Heart left ventricle (tissue), 16 donors: ENCODE results near the gene SUCO. TPM values are rescaled to one million over a fixed set of nuclear protein-coding genes. Genes with fewer than 3 reads are reported as not detected.
A peak's percentile ranks its signal among the peaks of the same experiment; 100 is the strongest.

Experiments
- ATAC-seq, 4 donors: fragments of 200-7000 bp; cut with Tn5 transposase; one replicate each; pipeline ENCODE4 v1.9.1; 2020 to 2022; ENCODE audit warnings: moderate library complexity in 4 of 4, mild to moderate bottlenecking in 3 of 4, moderate number of reproducible peaks in 1 of 4
- DNase-seq, 5 donors: peaks; one replicate each; pipeline ENCODE4 v3.0.0-alpha.2; 2020
- H3K27ac ChIP-seq, 12 donors: fragments of 200-600 bp; sonication (generic) in 4 of 12; one replicate each; pipeline versions ENCODE4 v1.5.0 to v1.8.0; 2016 to 2022; ENCODE audit warnings: mild to moderate bottlenecking in 2 of 12
- H3K27me3 ChIP-seq, 9 donors: fragments of 200-600 bp; sonication (generic) in 2 of 9; one replicate each; pipeline versions ENCODE4 v1.5.1 to v1.8.0; 2016 to 2022; ENCODE audit warnings: mild to moderate bottlenecking in 3 of 9
- H3K36me3 ChIP-seq, 9 donors: fragments of 200-600 bp; sonication (generic) in 2 of 9; one replicate each; pipeline versions ENCODE4 v1.5.0 to v1.8.0; 2018 to 2022; ENCODE audit warnings: mild to moderate bottlenecking in 2 of 9
- H3K4me1 ChIP-seq, 12 donors: fragments of 200-600 bp; sonication (generic) in 4 of 12; one replicate each; pipeline versions ENCODE4 v1.5.0 to v1.8.0; 2016 to 2022; ENCODE audit warnings: mild to moderate bottlenecking in 3 of 12
- H3K4me3 ChIP-seq, 12 donors: fragments of 200-600 bp; sonication (generic) in 4 of 12; one replicate each; pipeline versions ENCODE4 v1.5.0 to v1.8.0; 2017 to 2022; ENCODE audit warnings: mild to moderate bottlenecking in 9 of 12, moderate library complexity in 4 of 12
- H3K9me3 ChIP-seq, 12 donors: fragments of 200-600 bp; sonication (generic) in 4 of 12; one replicate each; pipeline versions ENCODE4 v1.5.0 to v1.8.0; 2016 to 2022; ENCODE audit warnings: mild to moderate bottlenecking in 1 of 12
- CTCF ChIP-seq, 12 donors: fragments of 200-600 bp; sonication (generic) in 4 of 12; IDR thresholded peaks; one replicate each; pipeline versions ENCODE4 v1.5.0 to v1.8.0; 2018 to 2022; ENCODE audit warnings: antibody characterized with exemption in 12 of 12, mild to moderate bottlenecking in 5 of 12
- POLR2A ChIP-seq, 2 donors: fragments of 450-650 bp; IDR thresholded peaks; one replicate each; pipeline ENCODE4 v1.6.1; 2017; ENCODE audit warnings: antibody characterized with exemption in 2 of 2, mild to moderate bottlenecking in 2 of 2, moderate library complexity in 2 of 2
- WGBS, 4 donors: extraction: QIAGEN DNeasy Blood & Tissue Kit in 2 of 4; methylation state at CpG; one replicate each; pipeline versions ENCODE4 v1.1.5 to v1.1.7; 2013 to 2018; 5-methylcytosine and 5-hydroxymethylcytosine counted together
- intact Hi-C, 10 donors: fragments of 100-400 bp; cut with DNase I; formaldehyde crosslinking; loops; one replicate each; pipeline versions ENCODE4 v1.11.1 to v1.14.2; 2022
- polyA plus RNA-seq, 2 donors: library from polyadenylated mRNA; stranded (reverse); fragments of 200-250 nt; gene quantifications; one replicate each; pipeline ENCODE4 v1.2.3, GENCODE V29; 2013
- total RNA-seq, 9 donors: library from RNA; depleted of rRNA in 2 of 9; stranded (reverse); fragments of >200 nt in 2 of 9; fragmentation: NEBNext Ultra II Directional in 3 of 9; extraction: Animal tissue kit (Norgen Biotek cat#: 25700) in 3 of 9; gene quantifications; one replicate each; pipeline versions ENCODE4 v1.1.0 to v1.2.4, GENCODE V29; 2016 to 2023
- donor health status: ischemic (EF 13 %, LVEDD 7.1; RV severe dilation, severe dysfunction).
- donor health status: healthy with polysubstance abuse.
- donor health status: DM: no; HTN: yes; CAD: no.
- donor health status: DM: no; HTN: no; CAD: no.
- donor health status: ischemic (EF 25% LVEDD 6.9; RV normal size, moderate dysfunction).
- donor health status: ischemic (EF 25% LVEDD 5.7; RV mildly dilated, moderate dysfunction).
- donor health status: healthy.
- donor health status: DM: yes; HTN: yes; CAD: no.
- donor health status: ischemic (EF 35%, LVEDD 5.7; RV mildly dilated, moderate dysfunction).
- donor health status: nonischemic (EF 11% LVEDD 7.7; RV severe dilation, severe dysfunction).
- donor health status: DM: yes; HTN: yes; CAD: no.
- donor health status: PGD.
- donor health status: ischemic (EF 29% LVEDD 5.4; RV normal size, mild dysfunction).
- donor health status: nonischemic (EF 23%, LVEDD 6.1; RV moderate dilation, normal function).

Gene SUCO
- total and polyA plus RNA-seq, 11 donors = 6.7 to 33.4 (median 23.7) TPM

- WGBS, 4 donors = 25 to 36% (median 30%) methylated on average over 3 of the region's 3 CpGs
- ATAC-seq (peak in 1 of 4 donors; percentile 29), DNase-seq (no peak)
- intact Hi-C loops = no loop called here
- no peak overlapping the region for H3K27ac ChIP-seq
- TF ChIP-seq CTCF (IDR thresholded peaks at IDR 0.05) = no peak
- no peak for TF ChIP-seq POLR2A (IDR thresholded peaks at IDR 0.05)
- no peaks in the 10 kb centered on the region for H3K9me3 ChIP-seq
- no peak overlapping the region for H3K4me3 ChIP-seq
- peaks cover 0 to 11% (median 0%) of the 10 kb centered on the region in 12 donors for H3K4me1 ChIP-seq
- no peaks in the 10 kb centered on the region for H3K36me3 ChIP-seq
- peaks cover 0 to 11% (median 0%) of the 10 kb centered on the region in 9 donors for H3K27me3 ChIP-seq
These were observed 46.0 kb upstream of the SUCO start for GRCh38 chr1:172486805-172487454.

GRCh38 chr1:172487550-172487949, 45.4 kb upstream of the SUCO start:
- ATAC-seq = no peak

GRCh38 chr1:172488393-172488792, 44.6 kb upstream of the SUCO start:
- TF ChIP-seq CTCF (IDR thresholded peaks at IDR 0.05) = no peak
- no peak for TF ChIP-seq POLR2A (IDR thresholded peaks at IDR 0.05)
- H3K9me3 ChIP-seq = no peaks in the 10 kb centered on the region
- DNase-seq (no peak), ATAC-seq (no peak)
- 94 to 98% (median 94%) methylated on average over 3 of the region's 3 CpGs for WGBS, 4 donors
- H3K4me1 ChIP-seq = peaks cover 0 to 11% (median 0%) of the 10 kb centered on the region in 12 donors
- peaks cover 0 to 7% (median 0%) of the 10 kb centered on the region in 9 donors for H3K27me3 ChIP-seq
- intact Hi-C loops = no loop called here
- no peak overlapping the region for H3K27ac ChIP-seq
- H3K36me3 ChIP-seq = no peaks in the 10 kb centered on the region
- H3K4me3 ChIP-seq = no peak overlapping the region

More at GRCh38 chr1:172487550-172487949, 45.4 kb upstream of the SUCO start:
- Histone ChIP-seq H3K36me3 (no peaks in the 10 kb centered on the region), H3K4me1 (peaks cover 0 to 11% (median 0%) of the 10 kb centered on the region in 12 donors), H3K4me3 (no peak overlapping the region), H3K27me3 (peaks cover 0 to 9% (median 0%) of the 10 kb centered on the region in 9 donors), H3K9me3 (no peaks in the 10 kb centered on the region), H3K27ac (no peak overlapping the region)
- no peak for DNase-seq
- WGBS, 4 donors = 66 to 72% (median 70%) methylated on average over 4 of the region's 4 CpGs
- intact Hi-C loops = no loop called here
- TF ChIP-seq CTCF (IDR thresholded peaks at IDR 0.05) (no peak), POLR2A (IDR thresholded peaks at IDR 0.05) (no peak)

GRCh38 chr1:172489847-172490246, 43.1 kb upstream of the SUCO start:
- TF ChIP-seq POLR2A (IDR thresholded peaks at IDR 0.05) = no peak
- no peak for TF ChIP-seq CTCF (IDR thresholded peaks at IDR 0.05)
- intact Hi-C loops = no loop called here
- Histone ChIP-seq H3K4me1 (peaks cover 0 to 11% (median 0%) of the 10 kb centered on the region in 12 donors), H3K36me3 (no peaks in the 10 kb centered on the region), H3K27ac (no peak overlapping the region), H3K27me3 (peaks cover 0 to 7% (median 0%) of the 10 kb centered on the region in 9 donors), H3K9me3 (no peaks in the 10 kb centered on the region), H3K4me3 (no peak overlapping the region)
- DNase-seq = no peak
- 86 to 92% (median 88%) methylated on average over 3 of the region's 3 CpGs for WGBS, 4 donors
- ATAC-seq = no peak
